ENCODE data around the gene RAB9B. TPM values are rescaled to one million over a fixed set of nuclear protein-coding genes. Genes with fewer than 3 reads are reported as not detected.

The RAB9B gene
- total RNA-seq, 1 experiment from 2014 or later = 0.31 TPM

DNA sequence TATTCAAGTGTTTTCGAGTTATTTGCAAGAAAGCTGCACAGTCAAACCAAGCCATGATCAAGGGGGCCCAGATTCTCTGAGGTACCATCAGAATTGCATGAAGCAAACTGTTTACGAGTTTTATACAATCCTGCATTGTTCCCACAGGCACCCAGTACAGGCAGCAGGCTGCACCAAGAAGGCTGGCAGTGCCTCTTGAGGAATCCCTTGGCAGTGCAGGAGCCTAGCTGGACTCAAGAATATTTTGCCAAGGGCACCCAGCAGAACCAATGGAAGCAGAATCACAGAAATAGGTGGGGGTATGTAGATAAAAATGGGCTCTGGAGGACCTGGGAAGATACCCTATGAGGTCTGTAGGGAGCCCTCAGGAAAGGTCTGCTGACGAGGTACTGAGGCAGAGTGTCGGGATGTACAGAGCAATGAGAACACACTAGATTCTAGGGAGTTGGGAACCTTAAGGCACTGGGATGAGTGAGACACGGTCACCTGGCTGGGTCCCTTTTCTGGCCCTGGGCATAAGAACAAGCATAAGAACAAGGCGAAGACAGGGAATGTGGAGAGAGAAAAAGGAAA lies 57.9 kb downstream of the RAB9B start:
- Histone ChIP-seq H3K23ac (ENCODE audit: insufficient read length, low read depth, low read length) (no peak overlapping the region), H3K14ac (ENCODE audit: insufficient read depth, low read length) (no peak overlapping the region), H3K4me1 (ENCODE audit: insufficient read depth, low read length) (no peaks in the 10 kb centered on the region; the same call in none of the 2 replicates), H3T11ph (ENCODE audit: low read length) (no peak overlapping the region), H3K9ac (ENCODE audit: extremely low read depth, insufficient read length, low read length) (no peak overlapping the region), H3K4ac (ENCODE audit: low read depth, low read length) (no peak overlapping the region), H3K23me2 (ENCODE audit: insufficient read length, low read depth, low read length, poor library complexity, severe bottlenecking) (no peaks in the 10 kb centered on the region), H3K9me3 (ENCODE audit: control insufficient read depth, low read depth, low read length) (no peaks in the 10 kb centered on the region), H2AFZ (ENCODE audit: low read length) (no peak overlapping the region), H3K56ac (ENCODE audit: insufficient read length, low read depth, low read length) (no peak overlapping the region), H2BK20ac (ENCODE audit: low read depth, low read length, poor library complexity, severe bottlenecking) (no peak overlapping the region), H3K27ac (ENCODE audit: insufficient read length, low read depth, low read length) (no peak overlapping the region), H2BK12ac (ENCODE audit: insufficient read length, low read depth, low read length) (no peak overlapping the region), H3K4me2 (ENCODE audit: insufficient read depth, insufficient read length, low read length) (no peak overlapping the region), H2BK120ac (ENCODE audit: low read depth, low read length, poor library complexity, severe bottlenecking) (no peak overlapping the region), H4K5ac (ENCODE audit: insufficient read length, low read depth, low read length) (no peak overlapping the region), H2AK5ac (ENCODE audit: insufficient read length, low read length) (no peak overlapping the region), H2BK15ac (ENCODE audit: low read depth, low read length) (no peak overlapping the region), H4K8ac (replicated peaks; ENCODE audit: insufficient read length, low read depth, low read length) (no peak overlapping the region), H3K79me1 (ENCODE audit: insufficient read depth, low read depth, low read length, poor library complexity, severe bottlenecking) (no peaks in the 10 kb centered on the region), H4K20me1 (ENCODE audit: control insufficient read depth, insufficient read depth, insufficient read length) (no peaks in the 10 kb centered on the region), H3K27me3 (ENCODE audit: insufficient read depth, low read length) (no peaks in the 10 kb centered on the region), H2BK5ac (ENCODE audit: insufficient read length, low read length) (no peak overlapping the region), H4K91ac (ENCODE audit: insufficient read length, low read depth, low read length) (no peak overlapping the region), H3K79me2 (ENCODE audit: insufficient read depth, low read length) (no peaks in the 10 kb centered on the region), H3K18ac (ENCODE audit: insufficient read length, low read depth, low read length) (no peak overlapping the region)
- Mint-ChIP-seq H3K4me3 (no peak overlapping the region; a peak in 1 of 5 replicates), H3K27ac (peak overlapping the region in 1 of 3 experiments; percentile 33; a peak in 2 of 7 replicates), H3K36me3 (ENCODE audit: insufficient read depth in 1 of 3, low read depth in 3 of 3) (peaks cover 37 to 63% (median 46%) of the 10 kb centered on the region in 3 experiments), H3K27me3 (ENCODE audit: low read depth) (no peaks in the 10 kb centered on the region), H3K9me3 (peaks cover 0 to 28% of the 10 kb centered on the region in 2 experiments; a peak in 2 of 5 replicates), H3K4me1 (peaks cover 16 to 34% of the 10 kb centered on the region in 2 experiments)
- TF ChIP-seq, protein P1, sequence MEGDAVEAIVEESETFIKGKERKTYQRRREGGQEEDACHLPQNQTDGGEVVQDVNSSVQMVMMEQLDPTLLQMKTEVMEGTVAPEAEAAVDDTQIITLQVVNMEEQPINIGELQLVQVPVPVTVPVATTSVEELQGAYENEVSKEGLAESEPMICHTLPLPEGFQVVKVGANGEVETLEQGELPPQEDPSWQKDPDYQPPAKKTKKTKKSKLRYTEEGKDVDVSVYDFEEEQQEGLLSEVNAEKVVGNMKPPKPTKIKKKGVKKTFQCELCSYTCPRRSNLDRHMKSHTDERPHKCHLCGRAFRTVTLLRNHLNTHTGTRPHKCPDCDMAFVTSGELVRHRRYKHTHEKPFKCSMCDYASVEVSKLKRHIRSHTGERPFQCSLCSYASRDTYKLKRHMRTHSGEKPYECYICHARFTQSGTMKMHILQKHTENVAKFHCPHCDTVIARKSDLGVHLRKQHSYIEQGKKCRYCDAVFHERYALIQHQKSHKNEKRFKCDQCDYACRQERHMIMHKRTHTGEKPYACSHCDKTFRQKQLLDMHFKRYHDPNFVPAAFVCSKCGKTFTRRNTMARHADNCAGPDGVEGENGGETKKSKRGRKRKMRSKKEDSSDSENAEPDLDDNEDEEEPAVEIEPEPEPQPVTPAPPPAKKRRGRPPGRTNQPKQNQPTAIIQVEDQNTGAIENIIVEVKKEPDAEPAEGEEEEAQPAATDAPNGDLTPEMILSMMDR (conservative IDR thresholded peaks at IDR 0.05) = no peak; the same call in 1 of the 3 replicates
- peak; percentile 46 for DNase-seq
- no CpG with 5 or more reads among the region's 6 CpGs for WGBS (ENCODE audit: extremely low coverage, insufficient read length, low lambda C conversion rate)
